NB4 (cell line): ENCODE results near the gene MAP4K4.

Experiments used
- DNase-seq: peaks from one replicate; pipeline ENCODE4 v3.0.0; 2010; ENCODE audit warnings: low read depth
- H3K4me3 ChIP-seq: one replicate; pipeline ENCODE4 v1.5.1; 2011; ENCODE audit warnings: mild to moderate bottlenecking, low read depth, low read length, moderate library complexity
- MYC ChIP-seq: IDR thresholded peaks from 2 replicates; pipeline ENCODE4 v1.6.1; 2011; ENCODE audit warnings: low read depth, low read length
- POLR2A ChIP-seq: IDR thresholded peaks from 2 replicates; pipeline ENCODE4 v1.6.1; 2011; ENCODE audit warnings: mild to moderate bottlenecking; ENCODE audit not compliant: insufficient read length; ENCODE audit errors: extremely low read depth
- TF ChIP-seq, protein P1 (sequence below): IDR thresholded peaks from one replicate; pipeline ENCODE4 v1.5.1; 2012; ENCODE audit warnings: low read depth, low read length
- TF ChIP-seq, protein P2 (sequence below): IDR thresholded peaks from 2 replicates; pipeline ENCODE4 v1.6.1; 2011; ENCODE audit warnings: low read depth, low read length

MAP4K4 gene

DNA sequence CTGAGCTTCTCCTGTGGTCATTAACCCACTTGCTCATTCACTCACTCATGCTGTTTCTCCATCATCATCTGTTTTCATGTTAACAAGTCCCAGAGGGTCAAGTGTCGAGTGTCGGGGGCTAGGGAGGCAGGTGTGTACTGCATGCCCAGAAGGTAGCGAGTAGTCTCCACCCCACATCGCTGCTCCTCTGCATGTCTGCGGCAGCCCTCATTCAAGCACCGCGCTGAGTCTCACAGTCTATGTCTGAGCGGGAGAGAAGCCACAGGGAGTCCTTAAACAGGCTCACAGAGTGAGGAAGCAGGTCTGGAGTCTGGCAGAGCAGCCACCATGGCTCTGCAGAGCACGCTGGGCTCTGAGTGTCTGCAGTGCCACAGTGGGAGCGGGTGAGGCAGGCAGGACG lies 172.9 kb downstream of the MAP4K4 start:
- H3K4me3 ChIP-seq: no peak overlapping the region
- DNase-seq: no peak
- TF ChIP-seq POLR2A (no peak), MYC (no peak)
- TF ChIP-seq, protein P1, sequence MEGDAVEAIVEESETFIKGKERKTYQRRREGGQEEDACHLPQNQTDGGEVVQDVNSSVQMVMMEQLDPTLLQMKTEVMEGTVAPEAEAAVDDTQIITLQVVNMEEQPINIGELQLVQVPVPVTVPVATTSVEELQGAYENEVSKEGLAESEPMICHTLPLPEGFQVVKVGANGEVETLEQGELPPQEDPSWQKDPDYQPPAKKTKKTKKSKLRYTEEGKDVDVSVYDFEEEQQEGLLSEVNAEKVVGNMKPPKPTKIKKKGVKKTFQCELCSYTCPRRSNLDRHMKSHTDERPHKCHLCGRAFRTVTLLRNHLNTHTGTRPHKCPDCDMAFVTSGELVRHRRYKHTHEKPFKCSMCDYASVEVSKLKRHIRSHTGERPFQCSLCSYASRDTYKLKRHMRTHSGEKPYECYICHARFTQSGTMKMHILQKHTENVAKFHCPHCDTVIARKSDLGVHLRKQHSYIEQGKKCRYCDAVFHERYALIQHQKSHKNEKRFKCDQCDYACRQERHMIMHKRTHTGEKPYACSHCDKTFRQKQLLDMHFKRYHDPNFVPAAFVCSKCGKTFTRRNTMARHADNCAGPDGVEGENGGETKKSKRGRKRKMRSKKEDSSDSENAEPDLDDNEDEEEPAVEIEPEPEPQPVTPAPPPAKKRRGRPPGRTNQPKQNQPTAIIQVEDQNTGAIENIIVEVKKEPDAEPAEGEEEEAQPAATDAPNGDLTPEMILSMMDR: no peak
- TF ChIP-seq, protein P2, sequence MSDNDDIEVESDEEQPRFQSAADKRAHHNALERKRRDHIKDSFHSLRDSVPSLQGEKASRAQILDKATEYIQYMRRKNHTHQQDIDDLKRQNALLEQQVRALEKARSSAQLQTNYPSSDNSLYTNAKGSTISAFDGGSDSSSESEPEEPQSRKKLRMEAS: no peak

DNA sequence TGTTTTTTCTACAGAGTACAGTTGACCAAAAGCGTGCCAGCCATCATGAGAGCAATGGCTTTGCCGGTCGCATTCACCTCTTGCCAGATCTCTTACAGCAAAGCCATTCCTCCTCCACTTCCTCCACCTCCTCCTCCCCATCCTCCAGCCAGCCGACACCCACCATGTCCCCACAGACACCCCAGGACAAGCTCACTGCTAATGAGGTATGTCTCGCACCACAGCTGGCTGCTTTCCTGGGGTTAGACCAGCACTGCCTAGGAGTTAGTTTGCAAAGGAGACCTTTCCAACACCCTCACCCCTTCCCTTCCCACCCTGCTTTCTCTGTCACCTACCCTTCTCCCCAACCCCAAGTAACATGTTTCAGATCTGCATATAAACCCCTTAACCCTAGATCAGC lies 174.0 kb downstream of the MAP4K4 start:
- TF ChIP-seq MYC (no peak), POLR2A (no peak)
- TF ChIP-seq, protein P1: no peak
- TF ChIP-seq, protein P2: no peak
- H3K4me3 ChIP-seq: no peak overlapping the region
- no peak for DNase-seq

DNA sequence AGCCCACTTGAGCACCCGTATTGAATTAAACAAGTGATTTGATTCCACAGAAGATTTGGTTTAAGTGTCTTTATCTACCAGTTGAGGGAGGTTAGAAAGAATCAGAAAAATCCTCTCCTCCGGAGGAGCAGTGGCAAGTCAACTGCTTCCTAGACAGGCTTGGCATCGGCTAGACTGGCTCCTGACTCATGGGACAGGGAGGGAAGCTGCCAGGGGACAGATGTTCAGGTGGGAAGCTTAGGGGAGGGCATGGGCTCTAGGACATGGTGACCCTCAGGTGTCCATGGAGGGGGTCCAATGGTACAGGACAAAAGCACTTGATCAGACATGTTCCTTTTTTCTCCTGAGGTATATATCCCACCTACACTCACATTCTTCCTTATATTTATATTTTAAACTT lies 175.0 kb downstream of the MAP4K4 start:
- no peak overlapping the region for H3K4me3 ChIP-seq
- TF ChIP-seq, protein P1: no peak
- TF ChIP-seq POLR2A (no peak), MYC (no peak)
- TF ChIP-seq, protein P2: no peak

DNA sequence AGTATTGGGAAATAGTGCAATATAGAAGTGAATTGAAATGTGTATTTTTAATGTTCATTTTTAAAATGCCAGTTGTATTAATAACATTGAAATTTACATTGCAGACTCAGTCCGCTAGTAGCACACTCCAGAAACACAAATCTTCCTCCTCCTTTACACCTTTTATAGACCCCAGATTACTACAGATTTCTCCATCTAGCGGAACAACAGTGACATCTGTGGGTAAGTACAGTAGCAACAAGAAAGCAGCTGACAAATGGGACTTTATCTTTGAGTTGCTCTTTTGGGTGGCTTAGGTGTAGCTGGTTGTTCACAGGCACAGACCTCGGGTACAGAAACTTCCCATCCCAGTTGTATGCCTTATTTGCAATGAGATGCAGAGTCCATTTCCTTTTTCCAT lies 176.0 kb downstream of the MAP4K4 start:
- H3K4me3 ChIP-seq: no peak overlapping the region
- TF ChIP-seq, protein P1: peak; percentile 20
- TF ChIP-seq, protein P2: no peak
- DNase-seq: peak; percentile 50

More for the DNA sequence above, 175.0 kb downstream of the MAP4K4 start:
- DNase-seq: no peak

DNA sequence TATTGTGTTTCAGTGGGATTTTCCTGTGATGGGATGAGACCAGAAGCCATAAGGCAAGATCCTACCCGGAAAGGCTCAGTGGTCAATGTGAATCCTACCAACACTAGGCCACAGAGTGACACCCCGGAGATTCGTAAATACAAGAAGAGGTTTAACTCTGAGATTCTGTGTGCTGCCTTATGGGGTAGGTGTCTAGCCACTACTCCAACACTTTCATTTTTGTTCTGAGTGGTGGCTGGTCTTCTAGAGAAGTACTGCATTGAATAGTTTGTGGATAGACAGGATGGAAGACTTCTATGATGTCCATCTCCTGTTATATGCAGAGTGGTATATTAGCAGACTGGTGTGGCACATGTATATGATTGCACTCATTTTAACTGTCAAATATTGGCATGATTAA lies 176.6 kb downstream of the MAP4K4 start:
- no peak overlapping the region for H3K4me3 ChIP-seq
- DNase-seq: no peak
- no peak for TF ChIP-seq POLR2A
- TF ChIP-seq, protein P2: no peak
- TF ChIP-seq MYC: no peak
- TF ChIP-seq, protein P1: no peak

DNA sequence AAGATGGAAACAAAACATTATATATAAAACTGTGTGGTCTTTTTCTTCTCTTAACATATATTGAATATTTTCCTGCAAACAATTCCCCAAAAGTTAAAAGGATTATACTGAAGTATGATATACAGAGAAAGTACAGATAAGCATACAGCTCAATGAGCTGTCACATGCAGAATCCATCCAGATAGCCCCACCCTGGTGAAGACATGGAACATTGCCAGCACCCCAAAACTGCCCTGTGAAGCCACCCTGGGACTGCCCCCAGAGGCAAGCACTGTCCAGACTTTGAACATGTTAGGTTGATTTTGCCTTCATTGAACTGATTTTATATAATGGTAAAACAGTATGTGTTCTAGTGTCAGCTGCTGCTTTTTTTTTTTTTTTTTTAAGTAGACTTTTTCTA lies 182.0 kb downstream of the MAP4K4 start:
- TF ChIP-seq POLR2A (no peak), MYC (no peak)
- TF ChIP-seq, protein P2: no peak
- TF ChIP-seq, protein P1: no peak
- DNase-seq: no peak
- no peak overlapping the region for H3K4me3 ChIP-seq
